OCI-LY1 (cell line): Measurements from ENCODE around the gene CEP83.

ENCODE experiments used
- H2AFZ ChIP-seq: fragments of 200-600 bp; sonication (generic), shearing (Covaris generic); 2 replicates; pipeline ENCODE4 v1.6.0; 2014; ENCODE audit warnings: antibody characterized with exemption, mild to moderate bottlenecking, low read length
- H3F3A ChIP-seq: fragments of 200-600 bp; sonication (generic), shearing (Covaris generic); 2 replicates; pipeline ENCODE4 v1.6.0; 2014; ENCODE audit warnings: mild to moderate bottlenecking, antibody characterized with exemption, low read length, moderate library complexity; ENCODE audit not compliant: insufficient read depth
- H3K27ac ChIP-seq: fragments of 200-600 bp; sonication (generic); 2 replicates; pipeline ENCODE4 v1.5.1; 2014; ENCODE audit warnings: low read length, mixed run types, mild to moderate bottlenecking, low read depth; ENCODE audit not compliant: poor library complexity, severe bottlenecking
- H3K27me3 ChIP-seq: fragments of 200-600 bp; sonication (generic); 2 replicates; pipeline ENCODE4 v1.6.0; 2014; ENCODE audit warnings: antibody characterized with exemption, mild to moderate bottlenecking, low read length, moderate library complexity; ENCODE audit not compliant: insufficient read depth
- H3K36me3 ChIP-seq: fragments of 200-600 bp; sonication (generic); 2 replicates; pipeline ENCODE4 v1.6.1; 2014; ENCODE audit warnings: mild to moderate bottlenecking, antibody characterized with exemption, low read length, moderate library complexity, mixed read lengths; ENCODE audit not compliant: insufficient read depth
- H3K4me1 ChIP-seq: fragments of 200-600 bp; sonication (generic); 2 replicates; pipeline ENCODE4 v1.5.1; 2014; ENCODE audit warnings: mild to moderate bottlenecking, low read length, moderate library complexity; ENCODE audit not compliant: insufficient read depth, severe bottlenecking
- H3K4me2 ChIP-seq: fragments of 200-600 bp; sonication (generic), shearing (Covaris generic); 2 replicates; pipeline ENCODE4 v1.6.1; 2014; ENCODE audit warnings: low read length
- H3K4me3 ChIP-seq: fragments of 200-600 bp; sonication (generic); 2 replicates; pipeline ENCODE4 v1.5.1; 2014; ENCODE audit warnings: low read length, low read depth, mild to moderate bottlenecking, mixed read lengths; ENCODE audit not compliant: poor library complexity, severe bottlenecking
- H3K79me2 ChIP-seq: fragments of 200-600 bp; shearing (Covaris generic); 2 replicates; pipeline ENCODE4 v1.6.1; 2016; ENCODE audit warnings: mixed run types, low read length, mixed read lengths; ENCODE audit not compliant: insufficient read depth
- H3K9ac ChIP-seq: fragments of 200-600 bp; sonication (generic), shearing (Covaris generic); 2 replicates; pipeline ENCODE4 v1.6.1; 2014; ENCODE audit warnings: mild to moderate bottlenecking, low read length, mixed read lengths
- H3K9me2 ChIP-seq: fragments of 200-600 bp; sonication (generic), shearing (Covaris generic); 2 replicates; pipeline ENCODE4 v1.6.1; 2014; ENCODE audit warnings: low read depth, mild to moderate bottlenecking, low read length, mixed read lengths
- H3K9me3 ChIP-seq: fragments of 200-600 bp; shearing (Covaris generic); 2 replicates; pipeline ENCODE4 v1.6.1; 2014; ENCODE audit warnings: low read length, mixed read lengths
- H4K20me1 ChIP-seq: fragments of 200-600 bp; sonication (generic), shearing (Covaris generic); 2 replicates; pipeline ENCODE4 v1.6.0; 2016; ENCODE audit warnings: mild to moderate bottlenecking, low read length; ENCODE audit not compliant: insufficient read depth
- EZH2 ChIP-seq: fragments of 200-600 bp; sonication (generic), shearing (Covaris generic); IDR thresholded peaks from 2 replicates; pipeline ENCODE4 v1.8.0; 2017; ENCODE audit warnings: borderline replicate concordance, mixed run types, mild to moderate bottlenecking, antibody characterized with exemption, low read length, moderate library complexity, mixed read lengths
- TF ChIP-seq, protein P1 (sequence below): fragments of 200-600 bp; sonication (generic), shearing (Covaris generic); IDR thresholded peaks from 2 replicates; pipeline ENCODE4 v1.5.1; 2017; ENCODE audit warnings: mild to moderate bottlenecking, antibody characterized with exemption, low read length, moderate library complexity, mixed read lengths

Gene CEP83

GRCh38 chr12:94262228-94263010 is 197.2 kb downstream of the CEP83 start:
- TF ChIP-seq, protein P1, sequence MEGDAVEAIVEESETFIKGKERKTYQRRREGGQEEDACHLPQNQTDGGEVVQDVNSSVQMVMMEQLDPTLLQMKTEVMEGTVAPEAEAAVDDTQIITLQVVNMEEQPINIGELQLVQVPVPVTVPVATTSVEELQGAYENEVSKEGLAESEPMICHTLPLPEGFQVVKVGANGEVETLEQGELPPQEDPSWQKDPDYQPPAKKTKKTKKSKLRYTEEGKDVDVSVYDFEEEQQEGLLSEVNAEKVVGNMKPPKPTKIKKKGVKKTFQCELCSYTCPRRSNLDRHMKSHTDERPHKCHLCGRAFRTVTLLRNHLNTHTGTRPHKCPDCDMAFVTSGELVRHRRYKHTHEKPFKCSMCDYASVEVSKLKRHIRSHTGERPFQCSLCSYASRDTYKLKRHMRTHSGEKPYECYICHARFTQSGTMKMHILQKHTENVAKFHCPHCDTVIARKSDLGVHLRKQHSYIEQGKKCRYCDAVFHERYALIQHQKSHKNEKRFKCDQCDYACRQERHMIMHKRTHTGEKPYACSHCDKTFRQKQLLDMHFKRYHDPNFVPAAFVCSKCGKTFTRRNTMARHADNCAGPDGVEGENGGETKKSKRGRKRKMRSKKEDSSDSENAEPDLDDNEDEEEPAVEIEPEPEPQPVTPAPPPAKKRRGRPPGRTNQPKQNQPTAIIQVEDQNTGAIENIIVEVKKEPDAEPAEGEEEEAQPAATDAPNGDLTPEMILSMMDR, result no peak
- TF ChIP-seq EZH2, result no peak
- Histone ChIP-seq H3K36me3 (no peaks in the 10 kb centered on the region), H4K20me1 (no peaks in the 10 kb centered on the region), H3K9ac (peak overlapping the region; percentile 61), H3F3A (0 out of 2 replicates have a peak, but pooled peaks cover 4% of the 10 kb centered on the region), H3K4me1 (peaks cover 45% of the 10 kb centered on the region), H3K4me3 (peak overlapping the region; percentile 62), H3K27me3 (no peaks in the 10 kb centered on the region), H3K9me2 (no peaks in the 10 kb centered on the region), H3K9me3 (no peaks in the 10 kb centered on the region), H2AFZ (peak overlapping the region; percentile 92; the same call in 1 of the 2 replicates), H3K27ac (peak overlapping the region; percentile 64), H3K79me2 (no peaks in the 10 kb centered on the region), H3K4me2 (peak overlapping the region; percentile 65)

- peak overlapping the region; percentile 64 for H3K27ac ChIP-seq
- H4K20me1 ChIP-seq, result no peaks in the 10 kb centered on the region
- H3K79me2 ChIP-seq, result no peaks in the 10 kb centered on the region
- no peaks in the 10 kb centered on the region for H3K9me2 ChIP-seq
- no peaks in the 10 kb centered on the region for H3K9me3 ChIP-seq
- TF ChIP-seq, protein P1, result no peak
- no peak for TF ChIP-seq EZH2
- no peaks in the 10 kb centered on the region for H3K27me3 ChIP-seq
- H3K4me1 ChIP-seq, result peaks cover 47% of the 10 kb centered on the region
- H3F3A ChIP-seq, result 0 out of 2 replicates have a peak, but pooled peaks cover 4% of the 10 kb centered on the region
- no peaks in the 10 kb centered on the region; the same call in 1 of the 2 replicates for H3K36me3 ChIP-seq
- peak overlapping the region; percentile 62 for H3K4me3 ChIP-seq
- peak overlapping the region; percentile 61 for H3K9ac ChIP-seq
- H3K4me2 ChIP-seq, result peak overlapping the region; percentile 65
- peak overlapping the region; percentile 92; the same call in 1 of the 2 replicates for H2AFZ ChIP-seq
Observed at GRCh38 chr12:94261786-94262185, 197.9 kb downstream of the CEP83 start.

DNA sequence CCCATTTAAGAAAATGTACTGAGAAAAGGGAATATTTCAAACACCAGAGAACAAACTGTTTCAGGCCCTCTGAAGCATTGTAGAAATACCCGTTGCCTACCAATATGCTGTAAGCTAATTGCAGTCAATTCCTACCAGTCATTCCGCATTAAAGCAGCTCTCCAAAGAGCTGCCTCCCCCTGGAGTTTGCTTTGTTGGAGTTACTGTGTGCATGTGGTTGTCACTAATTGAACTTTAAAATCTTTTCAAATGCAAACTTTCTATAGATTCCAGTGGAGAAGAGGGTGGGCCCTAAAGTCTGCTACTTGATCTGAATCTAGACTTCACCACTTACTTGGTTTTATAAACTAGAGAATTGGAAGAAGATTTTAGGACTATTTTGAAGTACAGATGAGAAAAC is 198.5 kb downstream of the CEP83 start:
- no peak overlapping the region for H3K4me2 ChIP-seq
- TF ChIP-seq EZH2, result no peak
- TF ChIP-seq, protein P1, result no peak
- no peak overlapping the region for H3K4me3 ChIP-seq
- peaks cover 47% of the 10 kb centered on the region for H3K4me1 ChIP-seq
- no peaks in the 10 kb centered on the region for H3K79me2 ChIP-seq
- no peaks in the 10 kb centered on the region for H3K9me3 ChIP-seq
- no peaks in the 10 kb centered on the region; the same call in 1 of the 2 replicates for H3K36me3 ChIP-seq
- H3K9me2 ChIP-seq, result no peaks in the 10 kb centered on the region
- no peak overlapping the region for H2AFZ ChIP-seq
- 0 out of 2 replicates have a peak, but pooled peaks cover 4% of the 10 kb centered on the region for H3F3A ChIP-seq
- H3K27ac ChIP-seq, result peak overlapping the region; percentile 9
- H3K27me3 ChIP-seq, result no peaks in the 10 kb centered on the region
- no peaks in the 10 kb centered on the region for H4K20me1 ChIP-seq
- H3K9ac ChIP-seq, result no peak overlapping the region
